Effector memory CD8-positive, alpha-beta T cell (primary cell): ENCODE measurements around the gene SPNS1.

ENCODE experiments used
- ATAC-seq: fragments of 150-1000 bp; cut with Tn5 transposase; replicated peaks from 2 replicates; pipeline ENCODE4 v1.10.0; 2021; ENCODE audit warnings: mild to moderate bottlenecking, moderate library complexity
- DNase-seq, 3 experiments: peaks; one replicate each; pipeline ENCODE4 v3.0.0; 2021
- H3K27ac Mint-ChIP-seq, 2 donors: one replicate each; pipeline ENCODE4 v1.8.0; 2022; ENCODE audit warnings: mild to moderate bottlenecking in 2 of 2, mixed read lengths in 2 of 2, moderate library complexity in 2 of 2
- H3K27me3 Mint-ChIP-seq, 2 donors: one replicate each; pipeline ENCODE4 v1.8.0; 2022; ENCODE audit warnings: mixed read lengths in 2 of 2
- H3K36me3 Mint-ChIP-seq: one replicate; pipeline ENCODE4 v1.8.0; 2022; ENCODE audit warnings: mild to moderate bottlenecking, moderate library complexity, mixed read lengths; ENCODE audit not compliant: insufficient read depth
- H3K4me1 Mint-ChIP-seq, 2 donors: one replicate each; pipeline ENCODE4 v1.8.0; 2022; ENCODE audit warnings: low read depth in 2 of 2, mixed read lengths in 2 of 2
- H3K4me3 Mint-ChIP-seq, 2 donors: one replicate each; pipeline ENCODE4 v1.8.0; 2022; ENCODE audit warnings: mild to moderate bottlenecking in 2 of 2, mixed read lengths in 2 of 2, moderate library complexity in 2 of 2
- H3K9me3 Mint-ChIP-seq, 2 donors: one replicate each; pipeline ENCODE4 v1.8.0; 2022; ENCODE audit warnings: mixed read lengths in 2 of 2

Gene SPNS1

DNA sequence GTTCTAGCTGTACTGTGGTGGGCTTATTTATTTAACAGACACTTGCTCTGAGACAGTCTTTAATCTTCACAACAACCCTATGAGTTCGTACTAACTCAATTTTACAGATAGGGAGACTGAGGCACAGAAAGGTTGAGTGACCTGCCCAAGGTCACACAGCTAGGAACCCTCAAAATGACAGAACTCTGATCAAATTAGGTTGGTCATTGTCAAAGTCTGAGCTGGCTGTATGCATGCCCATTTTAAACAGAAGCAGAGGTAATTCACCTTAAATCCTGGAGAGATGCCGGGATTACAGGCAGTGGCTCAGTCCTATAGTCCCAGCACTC lies 35.2 kb downstream of the SPNS1 start:
- Mint-ChIP-seq H3K27ac (peak overlapping the region in 1 of 2 donors; percentile 83), H3K9me3 (no peaks in the 10 kb centered on the region), H3K36me3 (no peaks in the 10 kb centered on the region), H3K27me3 (no peaks in the 10 kb centered on the region), H3K4me1 (peaks cover 24 to 42% of the 10 kb centered on the region in 2 donors), H3K4me3 (peak overlapping the region in 1 of 2 donors; percentile 60)
- no peak for DNase-seq
- ATAC-seq, result no peak

DNA sequence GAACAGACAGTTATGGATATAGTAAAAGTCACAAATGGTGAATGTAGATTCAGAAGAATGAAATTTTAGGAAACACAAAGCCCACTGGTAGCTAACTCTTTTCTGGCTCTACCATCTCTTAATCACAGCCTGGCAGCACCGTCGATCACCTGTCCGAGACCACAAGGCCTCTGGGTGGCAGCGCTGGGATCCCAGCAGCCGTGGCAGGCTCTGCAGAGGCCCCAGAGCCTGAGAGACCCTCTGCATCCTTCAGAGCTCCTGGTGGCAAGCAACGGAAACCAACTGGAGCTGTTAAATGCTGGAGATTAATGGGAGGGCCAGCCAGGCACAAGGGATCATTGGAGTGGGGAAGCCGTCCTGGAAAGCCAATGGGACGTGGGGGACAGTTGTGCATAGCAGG lies 36.5 kb downstream of the SPNS1 start:
- Mint-ChIP-seq H3K27me3 (no peaks in the 10 kb centered on the region), H3K27ac (peak overlapping the region in 1 of 2 donors; percentile 10), H3K4me1 (peaks cover 24 to 43% of the 10 kb centered on the region in 2 donors), H3K9me3 (no peaks in the 10 kb centered on the region), H3K4me3 (no peak overlapping the region), H3K36me3 (no peaks in the 10 kb centered on the region)
- DNase-seq (no peak), ATAC-seq (no peak)

DNA sequence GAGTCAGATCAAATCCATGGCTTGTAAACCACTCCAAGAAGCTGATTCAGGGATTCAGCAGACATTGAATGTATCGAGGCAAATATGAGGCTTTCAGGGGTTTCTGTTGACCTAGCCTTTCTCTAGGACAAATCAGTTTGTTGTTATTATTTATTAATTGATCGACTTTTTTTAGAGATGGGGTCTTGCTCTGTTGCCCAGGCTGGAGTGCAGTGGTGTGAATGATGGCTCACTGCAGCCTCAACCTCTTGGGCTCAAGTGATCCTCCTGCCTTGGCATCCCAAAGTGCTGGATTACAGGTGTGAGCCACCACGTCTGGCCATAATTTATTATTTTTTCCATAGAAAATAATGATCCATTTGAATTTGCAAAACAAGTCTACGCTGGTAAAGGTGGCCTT lies 37.3 kb downstream of the SPNS1 start:
- H3K27me3 Mint-ChIP-seq, result no peaks in the 10 kb centered on the region
- no peak for DNase-seq
- H3K27ac Mint-ChIP-seq, result peak overlapping the region; percentile 26 to 90
- no peaks in the 10 kb centered on the region for H3K36me3 Mint-ChIP-seq
- H3K4me3 Mint-ChIP-seq, result no peak overlapping the region
- no peaks in the 10 kb centered on the region for H3K9me3 Mint-ChIP-seq
- no peak for ATAC-seq
- peaks cover 24 to 43% of the 10 kb centered on the region in 2 donors for H3K4me1 Mint-ChIP-seq

DNA sequence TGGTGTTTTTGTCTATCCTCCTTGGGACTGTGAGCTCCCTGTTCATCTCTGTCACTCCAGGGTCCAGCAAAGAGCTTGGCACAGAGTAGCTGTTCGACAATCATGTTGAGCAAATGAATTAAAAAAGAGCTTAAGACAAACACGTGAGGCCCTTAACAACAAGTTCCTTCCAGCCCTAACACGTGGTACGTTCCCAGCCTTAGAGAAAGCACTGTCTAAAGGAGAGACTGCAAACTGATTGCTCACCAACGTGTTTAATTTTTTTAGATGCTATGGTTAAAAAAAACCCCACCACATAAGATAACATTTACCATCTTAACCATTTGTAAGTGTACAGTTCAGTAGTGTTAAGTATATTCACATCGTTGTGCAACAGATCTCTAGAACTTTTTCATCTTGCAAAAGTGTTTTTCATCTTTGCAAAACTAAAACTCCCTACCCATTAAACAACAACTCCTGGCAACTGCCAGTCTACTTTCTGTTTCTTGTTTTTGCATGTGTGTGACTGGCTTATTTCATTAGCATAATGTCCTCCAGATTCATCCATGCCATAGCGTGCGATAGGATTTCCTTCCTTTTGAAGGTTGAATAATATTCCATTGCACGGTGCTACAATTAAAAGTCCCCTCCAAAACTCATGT lies 38.5 kb downstream of the SPNS1 start:
- H3K9me3 Mint-ChIP-seq, result no peaks in the 10 kb centered on the region
- H3K36me3 Mint-ChIP-seq, result no peaks in the 10 kb centered on the region
- peak overlapping the region in 1 of 2 donors; percentile 32 for H3K4me3 Mint-ChIP-seq
- peak overlapping the region; percentile 26 to 90 for H3K27ac Mint-ChIP-seq
- H3K27me3 Mint-ChIP-seq, result no peaks in the 10 kb centered on the region
- H3K4me1 Mint-ChIP-seq, result peaks cover 20 to 37% of the 10 kb centered on the region in 2 donors
- ATAC-seq, result peak; percentile 64
- no peak for DNase-seq

DNA sequence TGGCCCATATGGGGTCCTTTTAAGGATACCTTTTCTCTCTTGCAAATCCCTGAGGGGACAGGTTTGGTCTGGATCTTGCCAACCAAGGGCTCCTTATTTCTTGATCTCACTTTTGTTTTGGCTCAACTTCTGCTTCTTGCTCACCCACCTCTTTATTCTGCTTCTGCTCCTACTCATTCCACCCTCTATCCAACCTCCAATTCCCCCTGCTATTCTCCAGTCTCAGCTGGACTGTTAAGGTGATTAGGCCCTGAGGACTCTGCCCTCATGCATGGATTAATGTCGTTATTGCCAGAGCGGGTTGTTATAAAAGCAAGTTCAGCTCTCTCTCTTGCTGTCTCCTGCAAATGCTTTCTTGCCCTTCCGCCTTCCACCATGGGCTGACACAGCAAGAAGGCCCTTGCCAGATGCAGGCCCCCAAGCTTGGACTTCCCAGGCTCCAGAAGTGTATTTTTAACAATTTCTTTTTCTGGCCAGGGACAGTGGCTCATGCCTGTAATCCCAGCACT lies 40.0 kb downstream of the SPNS1 start:
- Mint-ChIP-seq H3K4me1 (peaks cover 10 to 25% of the 10 kb centered on the region in 2 donors), H3K4me3 (no peak overlapping the region), H3K9me3 (no peaks in the 10 kb centered on the region), H3K27me3 (no peaks in the 10 kb centered on the region), H3K36me3 (no peaks in the 10 kb centered on the region), H3K27ac (peak overlapping the region in 1 of 2 donors; percentile 58)
- no peak for ATAC-seq
- DNase-seq, result no peak

DNA sequence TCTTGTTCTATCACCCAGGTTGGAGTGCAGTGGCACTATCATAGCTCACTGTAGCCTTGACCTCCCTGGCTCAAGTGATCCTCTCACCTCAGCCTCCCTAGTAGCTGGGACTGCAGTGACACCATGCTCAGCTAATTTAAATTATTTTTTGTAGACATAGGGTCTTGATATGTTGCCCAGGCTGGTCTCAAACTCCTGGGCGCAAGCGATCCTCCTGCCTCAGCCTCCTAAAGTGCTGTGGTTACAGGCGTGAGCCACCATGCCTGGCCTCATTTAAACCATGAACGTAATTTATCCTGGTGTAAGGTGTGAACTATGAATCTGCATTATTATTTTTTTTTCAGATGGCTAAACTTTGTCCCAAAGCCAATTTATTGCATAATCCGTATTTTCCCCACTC lies 47.6 kb downstream of the SPNS1 start:
- Mint-ChIP-seq H3K4me3 (no peak overlapping the region), H3K4me1 (peaks cover 10 to 16% of the 10 kb centered on the region in 2 donors), H3K27me3 (peaks cover 0 to 12% of the 10 kb centered on the region in 2 donors), H3K9me3 (no peaks in the 10 kb centered on the region), H3K36me3 (no peaks in the 10 kb centered on the region), H3K27ac (no peak overlapping the region)
- ATAC-seq, result no peak
- DNase-seq, result no peak

DNA sequence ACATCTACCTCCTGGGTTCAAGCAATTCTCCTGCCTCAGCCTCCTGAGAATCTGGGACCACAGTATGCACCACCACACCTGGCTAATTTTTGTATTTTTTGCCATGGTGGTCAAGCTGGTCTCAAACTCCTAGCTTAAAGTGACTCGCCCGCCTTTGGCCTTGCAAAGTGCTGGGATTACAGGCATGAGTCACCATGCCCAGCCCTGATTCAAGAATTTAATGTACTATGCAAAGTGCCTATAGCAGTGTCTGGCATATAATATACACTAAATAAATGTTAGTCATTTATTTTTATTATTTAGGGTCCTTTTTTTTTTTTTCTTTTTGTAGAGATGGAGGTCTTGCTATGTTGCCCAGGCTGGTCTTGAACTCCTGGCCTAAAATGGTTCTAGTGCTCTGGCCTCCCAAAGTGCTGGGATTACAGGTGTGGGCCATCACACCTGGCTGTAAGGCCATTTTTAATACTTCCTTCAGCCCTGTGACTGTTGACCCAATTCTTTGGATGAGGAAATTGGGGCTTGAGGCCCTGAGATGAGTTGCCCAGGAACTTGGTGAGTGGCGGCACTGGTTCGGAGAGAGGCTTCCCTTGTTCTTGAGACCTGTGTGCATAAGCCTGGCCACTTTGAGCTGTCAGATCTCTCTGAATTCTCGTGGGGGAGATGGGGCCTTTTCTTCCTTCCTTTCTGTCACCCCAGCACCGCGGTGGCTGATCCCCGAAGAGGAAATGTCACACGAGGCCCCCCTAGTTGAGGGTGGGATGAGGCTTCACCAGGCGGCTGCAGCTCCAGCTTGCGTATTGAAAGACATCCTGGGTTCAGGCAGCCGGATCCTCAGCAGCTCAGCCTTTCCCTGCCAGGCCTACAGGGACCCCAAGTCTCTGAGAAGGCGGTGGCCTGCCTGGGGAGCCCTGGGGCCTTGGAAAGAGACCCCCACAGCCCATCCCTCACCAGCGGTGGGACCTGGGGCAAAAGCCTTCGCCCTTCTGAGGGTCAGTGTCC lies 49.0 kb downstream of the SPNS1 start:
- no peaks in the 10 kb centered on the region for H3K9me3 Mint-ChIP-seq
- peak overlapping the region in 1 of 2 donors; percentile 73 for H3K27ac Mint-ChIP-seq
- H3K4me3 Mint-ChIP-seq, result peak overlapping the region in 1 of 2 donors; percentile 44
- H3K27me3 Mint-ChIP-seq, result peaks cover 0 to 12% of the 10 kb centered on the region in 2 donors
- no peaks in the 10 kb centered on the region for H3K36me3 Mint-ChIP-seq
- ATAC-seq (no peak), DNase-seq (no peak)
- H3K4me1 Mint-ChIP-seq, result peaks cover 13 to 20% of the 10 kb centered on the region in 2 donors

DNA sequence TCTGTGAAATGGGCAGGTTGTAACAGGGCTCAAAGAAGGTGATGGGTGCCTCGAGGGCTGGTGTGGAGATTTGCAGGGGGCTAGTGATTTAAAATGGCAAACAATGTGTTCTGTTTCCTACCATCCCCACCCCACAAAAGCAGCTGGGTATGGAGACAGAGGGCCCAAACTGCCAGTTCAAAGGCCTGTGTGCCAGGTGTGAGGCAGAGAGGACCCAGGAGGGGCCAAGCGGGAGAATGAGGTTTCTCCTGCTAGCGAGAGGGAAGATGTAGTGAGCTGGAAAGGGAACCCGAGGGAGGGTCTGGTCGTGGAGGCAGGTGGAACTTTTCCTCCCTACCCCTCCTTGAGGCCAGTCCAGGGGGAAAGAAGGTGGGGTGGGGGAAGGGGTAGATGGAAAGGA lies 49.7 kb downstream of the SPNS1 start:
- no peaks in the 10 kb centered on the region for H3K9me3 Mint-ChIP-seq
- H3K36me3 Mint-ChIP-seq, result no peaks in the 10 kb centered on the region
- H3K4me1 Mint-ChIP-seq, result peaks cover 16 to 27% of the 10 kb centered on the region in 2 donors
- DNase-seq (no peak), ATAC-seq (no peak)
- H3K27me3 Mint-ChIP-seq, result peaks cover 0 to 12% of the 10 kb centered on the region in 2 donors
- peak overlapping the region in 1 of 2 donors; percentile 73 for H3K27ac Mint-ChIP-seq
- peak overlapping the region; percentile 16 to 44 for H3K4me3 Mint-ChIP-seq

DNA sequence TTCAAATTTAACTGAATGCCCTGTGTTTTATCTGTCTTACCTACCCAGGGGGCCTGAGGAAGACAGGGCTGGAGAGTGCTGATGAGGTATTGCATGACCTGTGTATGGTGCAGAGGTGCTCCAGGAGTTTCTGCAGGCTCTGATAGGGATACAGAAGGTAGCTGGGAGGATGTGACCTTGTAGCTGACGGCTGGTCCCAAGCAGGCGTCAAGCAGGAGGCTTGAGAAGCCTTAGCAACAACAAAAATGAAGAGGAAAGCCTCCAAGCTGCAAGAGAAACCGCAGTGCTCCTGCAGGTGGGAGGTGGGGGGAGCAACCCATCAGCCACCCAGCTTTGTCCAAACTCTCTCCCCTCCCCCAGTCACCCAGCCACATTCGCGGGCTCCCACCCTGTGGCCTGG lies 50.6 kb downstream of the SPNS1 start:
- H3K27me3 Mint-ChIP-seq, result peaks cover 0 to 12% of the 10 kb centered on the region in 2 donors
- H3K27ac Mint-ChIP-seq, result no peak overlapping the region
- DNase-seq, result no peak

DNA sequence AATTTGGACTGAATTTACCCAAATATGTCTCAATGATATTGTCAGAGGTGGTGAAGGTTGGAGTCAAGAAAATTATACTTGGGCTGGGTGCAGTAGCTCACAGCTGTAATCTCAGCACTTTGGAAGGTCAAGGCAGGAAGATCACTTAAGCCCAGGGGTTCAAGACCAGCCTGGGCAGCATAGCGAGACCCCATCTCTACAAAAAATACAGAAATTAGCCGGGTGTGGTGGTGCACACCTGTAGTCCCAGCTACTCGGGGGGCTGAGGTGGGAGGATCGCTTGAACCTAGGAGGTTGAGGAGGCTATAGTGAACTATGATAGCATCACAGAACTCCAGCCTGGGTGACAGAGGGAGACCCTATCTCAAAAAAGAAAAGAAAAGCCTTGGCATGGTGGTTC lies 51.2 kb downstream of the SPNS1 start:
- no peak for DNase-seq
- ATAC-seq, result no peak
- Mint-ChIP-seq H3K4me1 (peaks cover 19 to 32% of the 10 kb centered on the region in 2 donors), H3K4me3 (no peak overlapping the region), H3K9me3 (no peaks in the 10 kb centered on the region), H3K36me3 (no peaks in the 10 kb centered on the region), H3K27ac (no peak overlapping the region), H3K27me3 (peaks cover 0 to 12% of the 10 kb centered on the region in 2 donors)

More for the DNA sequence above, 50.6 kb downstream of the SPNS1 start:
- no peak for ATAC-seq
- peaks cover 19 to 32% of the 10 kb centered on the region in 2 donors for H3K4me1 Mint-ChIP-seq
- no peaks in the 10 kb centered on the region for H3K9me3 Mint-ChIP-seq
- no peak overlapping the region for H3K4me3 Mint-ChIP-seq
- H3K36me3 Mint-ChIP-seq, result no peaks in the 10 kb centered on the region

DNA sequence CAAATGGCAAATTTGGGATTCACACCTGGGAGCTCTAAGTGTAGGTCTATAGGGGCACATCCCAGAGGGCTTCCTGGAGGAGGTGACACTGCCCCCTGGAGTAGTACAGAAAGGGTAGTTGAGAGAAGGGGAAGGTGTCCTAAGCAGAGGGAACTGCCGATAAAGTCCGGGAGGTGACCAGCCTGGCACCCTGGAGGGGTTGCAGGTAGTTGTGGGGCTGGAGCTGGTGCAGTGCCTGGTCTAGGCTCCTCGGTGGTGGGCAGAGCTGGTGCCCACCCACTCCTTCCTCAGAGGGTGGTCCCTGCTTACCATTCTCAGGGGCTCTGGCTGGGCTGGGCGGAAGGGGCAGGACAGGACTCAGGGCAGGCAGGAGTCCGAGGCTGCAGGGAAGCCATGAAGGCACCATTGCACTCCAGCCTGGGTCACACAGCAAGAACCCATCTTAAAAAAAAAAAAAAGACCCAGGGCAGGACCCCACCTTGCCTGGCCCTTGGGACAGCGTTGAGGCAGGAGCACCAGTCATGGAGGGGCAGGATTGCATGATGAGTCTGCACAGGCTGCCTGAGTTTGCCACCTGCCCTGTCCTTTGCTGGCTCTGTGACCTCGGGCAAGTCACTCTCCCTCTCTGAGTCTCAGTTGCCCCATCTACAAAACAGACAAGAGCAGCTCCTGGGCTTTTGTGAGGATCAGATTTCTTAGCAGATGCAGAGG lies 54.0 kb downstream of the SPNS1 start:
- Mint-ChIP-seq H3K36me3 (no peaks in the 10 kb centered on the region), H3K27me3 (peaks cover 0 to 12% of the 10 kb centered on the region in 2 donors), H3K9me3 (no peaks in the 10 kb centered on the region), H3K4me3 (peak overlapping the region in 1 of 2 donors; percentile 12), H3K4me1 (peaks cover 17 to 25% of the 10 kb centered on the region in 2 donors), H3K27ac (peak overlapping the region; percentile 70 to 82)
- ATAC-seq (no peak), DNase-seq (no peak)

DNA sequence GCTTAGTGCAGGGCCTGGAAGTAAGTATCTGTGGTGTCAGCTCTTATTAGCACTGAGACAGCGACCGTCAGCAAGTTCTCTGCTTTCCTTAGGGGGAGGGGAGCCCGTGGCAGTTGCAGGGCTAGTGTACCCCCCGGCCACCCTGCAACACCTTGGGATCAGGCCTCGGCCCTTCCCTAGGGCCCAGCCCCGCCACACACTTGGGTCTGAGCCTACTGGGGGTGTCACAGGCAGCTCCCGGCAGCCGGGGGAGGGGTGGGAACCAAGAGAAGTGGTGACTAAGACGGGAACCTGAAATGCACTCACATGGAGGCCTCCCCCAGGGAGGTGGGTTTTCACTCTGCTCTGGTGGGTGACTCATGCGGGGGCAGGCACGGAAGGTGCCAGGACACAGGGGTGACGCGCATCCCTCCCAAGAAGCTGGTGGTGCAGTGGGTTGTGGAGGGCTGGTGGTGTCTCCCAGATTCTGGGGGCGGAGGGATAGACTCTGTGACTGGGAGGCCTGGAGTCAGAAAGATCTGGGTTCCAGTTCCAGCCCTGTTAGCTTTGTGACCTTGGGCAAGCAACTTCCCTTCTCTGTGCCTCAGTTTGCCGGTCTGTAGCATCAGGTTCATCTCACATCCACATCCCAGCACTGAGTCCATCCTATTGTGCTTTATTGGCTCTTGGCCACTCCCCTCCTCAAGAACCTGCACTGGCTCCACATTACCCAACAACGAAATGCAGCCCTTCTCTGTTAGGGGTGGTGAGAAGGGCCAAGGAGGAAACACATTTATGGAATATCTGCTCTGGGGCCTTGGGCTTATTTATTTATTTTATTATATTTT lies 54.8 kb downstream of the SPNS1 start:
- H3K27me3 Mint-ChIP-seq, result peaks cover 0 to 4% of the 10 kb centered on the region in 2 donors
- H3K36me3 Mint-ChIP-seq, result no peaks in the 10 kb centered on the region
- H3K4me3 Mint-ChIP-seq, result peak overlapping the region; percentile 8 to 25
- peak; percentile 13 to 43 (median 22) for DNase-seq
- peak overlapping the region; percentile 70 to 72 for H3K27ac Mint-ChIP-seq
- no peaks in the 10 kb centered on the region for H3K9me3 Mint-ChIP-seq
- ATAC-seq, result peak; percentile 95
- H3K4me1 Mint-ChIP-seq, result peaks cover 12 to 18% of the 10 kb centered on the region in 2 donors
